Measurements from ENCODE around the gene KIAA0586.
"Not testable (repeated sequence)": the region's sequence is repeated elsewhere in the genome, so short reads cannot be mapped to it uniquely, and the experiment has no call there.

Gene KIAA0586

GRCh38 chr14:58587271-58587670, 159.8 kb downstream of the KIAA0586 start:
- no peak for TF ChIP-seq CTCF (conservative IDR thresholded peaks at IDR 0.05; ENCODE audit: low read depth, low read length)
- Histone ChIP-seq H3K4me3 (IDR thresholded peaks at IDR 0.05; ENCODE audit: insufficient read depth, low read depth, low read length) (no peak overlapping the region), H3K27me3 (ENCODE audit: insufficient read depth, low read depth) (no peaks in the 10 kb centered on the region), H3K79me2 (ENCODE audit: insufficient read depth, low read depth) (no peaks in the 10 kb centered on the region), H3K36me3 (ENCODE audit: insufficient read depth) (no peaks in the 10 kb centered on the region), H2AFZ (ENCODE audit: low read depth) (no peak overlapping the region), H3K4me2 (no peak overlapping the region), H3K27ac (no peak overlapping the region), H3K4me1 (ENCODE audit: low read depth, poor library complexity, severe bottlenecking) (no peaks in the 10 kb centered on the region), H3K9ac (no peak overlapping the region), H4K20me1 (ENCODE audit: insufficient read depth) (no peaks in the 10 kb centered on the region)

GRCh38 chr14:58588321-58588720, 160.8 kb downstream of the KIAA0586 start:
- H3K4me2 ChIP-seq; H2AFZ ChIP-seq (ENCODE audit: low read depth); H3K27ac ChIP-seq; H3K9ac ChIP-seq; H3K4me1 ChIP-seq (ENCODE audit: low read depth, poor library complexity, severe bottlenecking); H3K79me2 ChIP-seq (ENCODE audit: insufficient read depth, low read depth); H3K36me3 ChIP-seq (ENCODE audit: insufficient read depth); H4K20me1 ChIP-seq (ENCODE audit: insufficient read depth); H3K27me3 ChIP-seq (ENCODE audit: insufficient read depth, low read depth); H3K4me3 ChIP-seq (IDR thresholded peaks at IDR 0.05; ENCODE audit: insufficient read depth, low read depth, low read length): not testable (repeated sequence)

GRCh38 chr14:58593977-58594376, 166.5 kb downstream of the KIAA0586 start:
- H3K4me3 ChIP-seq (IDR thresholded peaks at IDR 0.05; ENCODE audit: insufficient read depth, low read depth, low read length): no peak overlapping the region
- no peaks in the 10 kb centered on the region for H3K36me3 ChIP-seq (ENCODE audit: insufficient read depth)
- H3K9ac ChIP-seq: no peak overlapping the region
- no peaks in the 10 kb centered on the region for H3K79me2 ChIP-seq (ENCODE audit: insufficient read depth, low read depth)
- H3K27me3 ChIP-seq (ENCODE audit: insufficient read depth, low read depth): no peaks in the 10 kb centered on the region
- TF ChIP-seq CTCF (conservative IDR thresholded peaks at IDR 0.05; ENCODE audit: low read depth, low read length): no peak
- H3K4me1 ChIP-seq (ENCODE audit: low read depth, poor library complexity, severe bottlenecking): no peaks in the 10 kb centered on the region
- H4K20me1 ChIP-seq (ENCODE audit: insufficient read depth): no peaks in the 10 kb centered on the region
- H3K27ac ChIP-seq: no peak overlapping the region
- no peak overlapping the region for H3K4me2 ChIP-seq
- H2AFZ ChIP-seq (ENCODE audit: low read depth): no peak overlapping the region

GRCh38 chr14:58597041-58597440, 169.5 kb downstream of the KIAA0586 start:
- H4K20me1 ChIP-seq (ENCODE audit: insufficient read depth): no peaks in the 10 kb centered on the region
- no peak overlapping the region for H2AFZ ChIP-seq (ENCODE audit: low read depth)
- no peaks in the 10 kb centered on the region for H3K36me3 ChIP-seq (ENCODE audit: insufficient read depth)
- H3K4me1 ChIP-seq (ENCODE audit: low read depth, poor library complexity, severe bottlenecking): no peaks in the 10 kb centered on the region
- TF ChIP-seq CTCF (conservative IDR thresholded peaks at IDR 0.05; ENCODE audit: low read depth, low read length): no peak
- H3K27ac ChIP-seq: no peak overlapping the region
- no peak overlapping the region for H3K9ac ChIP-seq
- no peaks in the 10 kb centered on the region for H3K79me2 ChIP-seq (ENCODE audit: insufficient read depth, low read depth)
- H3K4me3 ChIP-seq (IDR thresholded peaks at IDR 0.05; ENCODE audit: insufficient read depth, low read depth, low read length): no peak overlapping the region
- no peaks in the 10 kb centered on the region for H3K27me3 ChIP-seq (ENCODE audit: insufficient read depth, low read depth)
- H3K4me2 ChIP-seq: no peak overlapping the region

- Histone ChIP-seq H3K4me1 (ENCODE audit: low read depth, poor library complexity, severe bottlenecking) (no peaks in the 10 kb centered on the region), H3K27me3 (ENCODE audit: insufficient read depth, low read depth) (no peaks in the 10 kb centered on the region), H3K4me3 (IDR thresholded peaks at IDR 0.05; ENCODE audit: insufficient read depth, low read depth, low read length) (no peak overlapping the region), H3K9ac (no peak overlapping the region), H2AFZ (ENCODE audit: low read depth) (no peak overlapping the region), H4K20me1 (ENCODE audit: insufficient read depth) (no peaks in the 10 kb centered on the region), H3K79me2 (ENCODE audit: insufficient read depth, low read depth) (no peaks in the 10 kb centered on the region), H3K4me2 (no peak overlapping the region), H3K27ac (no peak overlapping the region), H3K36me3 (ENCODE audit: insufficient read depth) (no peaks in the 10 kb centered on the region)
- TF ChIP-seq CTCF (conservative IDR thresholded peaks at IDR 0.05; ENCODE audit: low read depth, low read length): no peak
Measured at GRCh38 chr14:58598028-58598803, 170.7 kb downstream of the KIAA0586 start.
